Erythroblast (primary cell): Measurements from ENCODE around the gene SUSD5.
A peak's percentile ranks its signal among the peaks of the same experiment; 100 is the strongest.

Experiments used
- DNase-seq, 2 experiments: peaks; one replicate each; lab custom pipeline; 2025; lab: John Stamatoyannopoulos, UW
- GATA1 ChIP-seq: IDR thresholded peaks from 2 replicates; pipeline ENCODE4 v1.6.1; 2011; ENCODE audit warnings: low read depth, mild to moderate bottlenecking, control low read depth, low read length, moderate library complexity
- POLR2A ChIP-seq: IDR thresholded peaks from 2 replicates; pipeline ENCODE4 v1.6.1; 2011; ENCODE audit warnings: mild to moderate bottlenecking, low read length

The SUSD5 gene

GRCh38 chr3:33218446-33219174 lies at the start of gene SUSD5:
Gene SUSD5 (minus strand): TSS chr3:33218810. CDS start chr3:33218797, 13 bp downstream.
- no peak for TF ChIP-seq POLR2A
- TF ChIP-seq GATA1 = no peak
- DNase-seq = no peak

GRCh38 chr3:33260104-33260503 lies 41.5 kb upstream of the SUSD5 start:
- no peak for DNase-seq
- no peak for TF ChIP-seq GATA1
- TF ChIP-seq POLR2A = no peak

- DNase-seq = no peak
- no peak for TF ChIP-seq POLR2A
- no peak for TF ChIP-seq GATA1
These were observed 37.6 kb upstream of the SUSD5 start for GRCh38 chr3:33256249-33256648.

- no peak for TF ChIP-seq POLR2A
- no peak for TF ChIP-seq GATA1
- no peak for DNase-seq
These were observed 32.1 kb upstream of the SUSD5 start for GRCh38 chr3:33250712-33251111.

GRCh38 chr3:33246786-33247185 lies 28.2 kb upstream of the SUSD5 start:
- TF ChIP-seq GATA1 (no peak), POLR2A (no peak)
- DNase-seq = no peak

GRCh38 chr3:33240261-33240660 lies 21.7 kb upstream of the SUSD5 start:
- no peak for TF ChIP-seq GATA1
- TF ChIP-seq POLR2A = no peak
- DNase-seq = no peak

- no peak for DNase-seq
- no peak for TF ChIP-seq GATA1
- no peak for TF ChIP-seq POLR2A
These were observed 20.3 kb upstream of the SUSD5 start for GRCh38 chr3:33238923-33239322.

- TF ChIP-seq POLR2A (no peak), GATA1 (no peak)
- no peak for DNase-seq
These were observed 18.8 kb upstream of the SUSD5 start for GRCh38 chr3:33237439-33237838.

GRCh38 chr3:33236005-33236404 lies 17.4 kb upstream of the SUSD5 start:
- TF ChIP-seq GATA1 = no peak
- TF ChIP-seq POLR2A = no peak
- no peak for DNase-seq

- DNase-seq = no peak
- TF ChIP-seq GATA1 (no peak), POLR2A (no peak)
These were observed 15.3 kb upstream of the SUSD5 start for GRCh38 chr3:33233884-33234283.

- DNase-seq = no peak
- no peak for TF ChIP-seq POLR2A
- TF ChIP-seq GATA1 = no peak
These were observed 13.3 kb upstream of the SUSD5 start for GRCh38 chr3:33231756-33232465.

GRCh38 chr3:33229947-33230346 lies 11.3 kb upstream of the SUSD5 start:
- TF ChIP-seq GATA1 = no peak
- no peak for DNase-seq

- TF ChIP-seq GATA1 (no peak), POLR2A (no peak)
- peak in 1 of 2 experiments; percentile 27 for DNase-seq
These were observed 10.5 kb upstream of the SUSD5 start for GRCh38 chr3:33229066-33229465.

GRCh38 chr3:33221241-33221640 lies 2.6 kb upstream of the SUSD5 start:
- no peak for TF ChIP-seq GATA1
- TF ChIP-seq POLR2A = no peak
- DNase-seq = no peak
